NB4 (cell line): ENCODE measurements around the gene ZNF423.

ENCODE experiments used
- DNase-seq: peaks from one replicate; pipeline ENCODE4 v3.0.0; 2010; ENCODE audit warnings: low read depth
- H3K4me3 ChIP-seq: one replicate; pipeline ENCODE4 v1.5.1; 2011; ENCODE audit warnings: mild to moderate bottlenecking, low read depth, low read length, moderate library complexity
- CTCF ChIP-seq: IDR thresholded peaks from one replicate; pipeline ENCODE4 v1.5.1; 2012; ENCODE audit warnings: low read depth, low read length
- MYC ChIP-seq: IDR thresholded peaks from 2 replicates; pipeline ENCODE4 v1.6.1; 2011; ENCODE audit warnings: low read depth, low read length
- POLR2A ChIP-seq: IDR thresholded peaks from 2 replicates; pipeline ENCODE4 v1.6.1; 2011; ENCODE audit warnings: mild to moderate bottlenecking; ENCODE audit not compliant: insufficient read length; ENCODE audit errors: extremely low read depth
- TF ChIP-seq, protein P1 (sequence below): IDR thresholded peaks from 2 replicates; pipeline ENCODE4 v1.6.1; 2011; ENCODE audit warnings: low read depth, low read length

Gene ZNF423

GRCh38 chr16:49742428-49743202 lies 113.3 kb downstream of the ZNF423 start:
- H3K4me3 ChIP-seq: no peak overlapping the region
- TF ChIP-seq CTCF: no peak
- no peak for DNase-seq

- no peak overlapping the region for H3K4me3 ChIP-seq
- TF ChIP-seq CTCF (no peak), POLR2A (no peak), MYC (no peak)
- TF ChIP-seq, protein P1, sequence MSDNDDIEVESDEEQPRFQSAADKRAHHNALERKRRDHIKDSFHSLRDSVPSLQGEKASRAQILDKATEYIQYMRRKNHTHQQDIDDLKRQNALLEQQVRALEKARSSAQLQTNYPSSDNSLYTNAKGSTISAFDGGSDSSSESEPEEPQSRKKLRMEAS: no peak
- DNase-seq: no peak
Measured at GRCh38 chr16:49740256-49740655, 115.7 kb downstream of the ZNF423 start.

- no peak for TF ChIP-seq POLR2A
- TF ChIP-seq MYC: no peak
- TF ChIP-seq CTCF: peak; percentile 24
- TF ChIP-seq, protein P1: no peak
- DNase-seq: no peak
- H3K4me3 ChIP-seq: no peak overlapping the region
Measured at GRCh38 chr16:49739381-49739780, 116.5 kb downstream of the ZNF423 start.

- DNase-seq: no peak
- no peak overlapping the region for H3K4me3 ChIP-seq
- no peak for TF ChIP-seq MYC
- TF ChIP-seq POLR2A: no peak
- no peak for TF ChIP-seq CTCF
- TF ChIP-seq, protein P1: no peak
Measured at GRCh38 chr16:49738832-49739231, 117.1 kb downstream of the ZNF423 start.

- H3K4me3 ChIP-seq: no peak overlapping the region
- DNase-seq: no peak
- TF ChIP-seq CTCF (no peak), POLR2A (no peak), MYC (no peak)
- TF ChIP-seq, protein P1: no peak
Measured at GRCh38 chr16:49738001-49738400, 117.9 kb downstream of the ZNF423 start.

DNA sequence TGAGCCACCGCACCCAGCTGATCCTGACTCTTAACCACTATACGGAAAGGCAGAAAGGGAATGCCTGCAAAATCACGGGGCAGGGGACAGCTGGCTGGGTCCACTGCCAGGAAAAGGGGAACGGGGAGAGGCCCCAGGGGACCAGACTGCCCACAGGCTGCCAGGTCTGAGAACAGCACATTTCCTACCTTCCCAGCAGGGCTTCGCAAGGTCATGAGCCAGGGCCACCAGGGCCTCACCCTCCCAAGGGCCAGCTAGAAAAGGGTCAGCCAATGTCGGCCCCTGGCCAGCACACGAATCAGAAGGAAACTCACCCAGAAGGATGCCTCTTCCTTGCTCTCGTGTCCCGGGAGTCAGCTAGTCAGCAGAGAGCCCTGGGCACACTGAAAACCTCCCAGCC lies 118.4 kb downstream of the ZNF423 start:
- H3K4me3 ChIP-seq: no peak overlapping the region
- DNase-seq: no peak
- TF ChIP-seq POLR2A (no peak), MYC (no peak), CTCF (no peak)
- TF ChIP-seq, protein P1: no peak
